Liver (tissue), 9 donors: Measurements from ENCODE around the gene SLC26A1. TPM values are rescaled to one million over a fixed set of nuclear protein-coding genes. Genes with fewer than 3 reads are reported as not detected.

Source experiments
- DNase-seq: peaks from one replicate; pipeline ENCODE4 v3.0.0-alpha.2; 2017; ENCODE audit warnings: low spot score
- H3K27ac ChIP-seq, 2 donors: one replicate each; pipeline ENCODE4 v1.7.0; 2013; ENCODE audit warnings: inconsistent platforms in 2 of 2, low read length in 2 of 2, control low read depth in 1 of 2, low read depth in 1 of 2, mild to moderate bottlenecking in 1 of 2
- H3K27me3 ChIP-seq, 4 donors: one replicate each; pipeline versions ENCODE4 v1.6.1 to v1.7.0; 2013; ENCODE audit warnings: low read length in 3 of 4, inconsistent platforms in 1 of 4, mild to moderate bottlenecking in 1 of 4, moderate library complexity in 1 of 4; ENCODE audit not compliant: control insufficient read depth in 4 of 4, insufficient read depth in 4 of 4
- H3K36me3 ChIP-seq, 4 donors: one replicate each; pipeline versions ENCODE4 v1.6.1 to v1.7.0; 2013; ENCODE audit warnings: low read length in 3 of 4, mild to moderate bottlenecking in 3 of 4, low read depth in 1 of 4, moderate library complexity in 1 of 4; ENCODE audit not compliant: control insufficient read depth in 4 of 4, insufficient read depth in 3 of 4
- H3K4me1 ChIP-seq, 4 donors: one replicate each; pipeline versions ENCODE4 v1.6.1 to v1.7.0; 2013; ENCODE audit warnings: low read length in 3 of 4, mild to moderate bottlenecking in 3 of 4, moderate library complexity in 1 of 4; ENCODE audit not compliant: control insufficient read depth in 4 of 4, insufficient read depth in 4 of 4
- H3K4me3 ChIP-seq, 3 donors: one replicate each; pipeline versions ENCODE4 v1.6.1 to v1.7.0; 2013; ENCODE audit warnings: low read length in 3 of 3, control low read depth in 1 of 3, low read depth in 1 of 3, mild to moderate bottlenecking in 1 of 3
- H3K9ac ChIP-seq, 2 donors: one replicate each; pipeline ENCODE4 v1.7.0; 2013; ENCODE audit warnings: low read length in 2 of 2, mild to moderate bottlenecking in 2 of 2, moderate library complexity in 2 of 2, control low read depth in 1 of 2, low read depth in 1 of 2
- H3K9me3 ChIP-seq, 4 donors: one replicate each; pipeline versions ENCODE4 v1.6.1 to v1.7.0; 2013; ENCODE audit warnings: low read length in 3 of 4; ENCODE audit not compliant: control insufficient read depth in 4 of 4
- EGR1 ChIP-seq, 2 donors: IDR thresholded peaks; 2 replicates each; pipeline ENCODE4 v1.6.1; 2016 to 2018; ENCODE audit warnings: antibody characterized with exemption in 2 of 2, low read depth in 2 of 2
- FOXA2 ChIP-seq: IDR thresholded peaks from 2 replicates; pipeline ENCODE4 v1.6.1; 2016; ENCODE audit warnings: antibody characterized with exemption
- GABPA ChIP-seq, 2 donors: IDR thresholded peaks in 1 of 2; conservative IDR thresholded peaks in 1 of 2; 2 replicates each; pipeline ENCODE4 v1.6.1; 2016; ENCODE audit warnings: antibody characterized with exemption in 2 of 2, mild to moderate bottlenecking in 1 of 2, moderate library complexity in 1 of 2
- HNF4A ChIP-seq, 2 donors: conservative IDR thresholded peaks; 2 replicates each; pipeline ENCODE4 v1.6.1; 2016; ENCODE audit warnings: antibody characterized with exemption in 2 of 2, mild to moderate bottlenecking in 2 of 2
- HNF4G ChIP-seq: IDR thresholded peaks from 2 replicates; pipeline ENCODE4 v1.6.1; 2016; ENCODE audit warnings: antibody characterized with exemption
- JUND ChIP-seq, 2 donors: IDR thresholded peaks; 2 replicates each; pipeline ENCODE4 v1.6.1; 2016; ENCODE audit warnings: antibody characterized with exemption in 2 of 2
- NR2F2 ChIP-seq: IDR thresholded peaks from 2 replicates; pipeline ENCODE4 v1.6.1; 2016; ENCODE audit warnings: antibody characterized with exemption
- RXRA ChIP-seq, 2 donors: IDR thresholded peaks; 2 replicates each; pipeline ENCODE4 v1.6.1; 2017 to 2018; ENCODE audit warnings: antibody characterized with exemption in 2 of 2, mild to moderate bottlenecking in 1 of 2
- SP1 ChIP-seq: IDR thresholded peaks from 2 replicates; pipeline ENCODE4 v1.6.1; 2018; ENCODE audit warnings: antibody characterized with exemption, mild to moderate bottlenecking
- YY1 ChIP-seq: IDR thresholded peaks from 2 replicates; pipeline ENCODE4 v1.6.1; 2016; ENCODE audit warnings: antibody characterized with exemption, mild to moderate bottlenecking
- WGBS: extraction: QIAGEN DNeasy Blood & Tissue Kit; methylation state at CpG from one replicate; pipeline ENCODE4 v1.1.7; 2013; 5-methylcytosine and 5-hydroxymethylcytosine counted together
- polyA plus RNA-seq, 2 donors: library from polyadenylated mRNA; stranded (reverse) in 1 of 2; unstranded in 1 of 2; fragments of 200-250 nt in 1 of 2; fragments of >200 nt in 1 of 2; fragmentation: Nextera tagmentation in 1 of 2; extraction: Ambion mirVana in 1 of 2; gene quantifications; one replicate each; pipeline versions ENCODE4 v1.2.1 to v1.2.3, GENCODE V29; 2013 to 2015
- total RNA-seq, 2 donors: library from RNA; depleted of rRNA; stranded (reverse); fragments of >200 nt; gene quantifications; one replicate each; pipeline ENCODE4 v1.2.3, GENCODE V29; 2014
- TF ChIP-seq, protein P1 (sequence below): IDR thresholded peaks from 2 replicates; pipeline ENCODE4 v1.6.1; 2016; ENCODE audit warnings: antibody characterized with exemption
- TF ChIP-seq, protein P2 (sequence below): IDR thresholded peaks from 2 replicates; pipeline ENCODE4 v1.6.1; 2016; ENCODE audit warnings: antibody characterized with exemption
- TF ChIP-seq, protein P3 (sequence below): fragments of 150-350 bp; IDR thresholded peaks from 2 replicates; pipeline ENCODE4 v1.5.1; 2017; ENCODE audit warnings: improper control_type of control experiment, low read depth, low read length; ENCODE audit not compliant: missing input control
- TF ChIP-seq, protein P4 (sequence below): IDR thresholded peaks from 2 replicates; pipeline ENCODE4 v1.6.1; 2016; ENCODE audit warnings: antibody characterized with exemption, mild to moderate bottlenecking
- donor health status: healthy.
- donor health status: healthy.
- donor health status: healthy.
- donor health status: healthy.
- donor health status: healthy.

Gene SLC26A1
- total and polyA plus RNA-seq, 4 donors: 5.1 to 41.0 (median 26.3) TPM

DNA sequence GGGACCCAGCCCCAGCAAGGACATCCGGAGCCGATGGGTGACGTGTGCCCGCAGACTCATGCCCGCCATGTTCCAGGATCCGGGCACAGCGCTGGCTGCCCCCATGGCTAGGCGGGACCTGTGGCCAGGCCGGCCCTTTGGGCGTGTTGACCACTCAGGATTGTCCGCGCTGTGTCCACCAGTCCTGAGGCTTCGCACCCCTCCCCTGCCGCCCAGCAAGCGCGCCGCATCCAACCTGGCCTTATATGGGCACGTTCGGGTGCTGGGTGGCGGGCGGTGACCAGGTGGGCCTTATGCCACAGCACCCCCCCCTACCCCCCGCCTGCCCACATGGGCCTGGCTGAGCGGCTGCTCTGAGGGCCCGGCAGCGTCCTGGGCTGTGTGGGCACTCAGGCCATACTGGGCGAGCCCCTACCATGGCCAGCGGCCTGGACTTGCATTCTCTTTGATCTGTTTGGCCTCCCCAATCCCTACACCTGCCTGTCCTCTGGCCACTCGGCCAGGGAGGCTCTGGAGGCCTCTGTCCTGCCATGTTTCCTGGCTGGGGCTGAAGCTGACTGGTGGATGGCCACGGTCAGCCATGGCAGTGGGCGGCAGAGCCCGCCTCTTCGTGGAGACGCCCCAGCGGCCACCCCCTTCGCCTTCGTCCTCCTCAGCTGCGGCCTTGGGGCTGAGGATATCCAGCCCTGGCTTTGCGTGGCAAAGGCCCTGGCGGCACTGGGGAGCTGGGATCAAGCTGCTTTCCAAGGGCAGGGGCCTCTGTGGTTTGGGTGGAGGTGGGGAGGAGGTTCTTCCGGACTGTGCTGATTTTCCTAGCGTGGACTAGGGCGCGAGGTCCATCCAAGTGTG is 20.2 kb upstream of the SLC26A1 start:
- DNase-seq: no peak
- no peak overlapping the region for H3K27ac ChIP-seq

DNA sequence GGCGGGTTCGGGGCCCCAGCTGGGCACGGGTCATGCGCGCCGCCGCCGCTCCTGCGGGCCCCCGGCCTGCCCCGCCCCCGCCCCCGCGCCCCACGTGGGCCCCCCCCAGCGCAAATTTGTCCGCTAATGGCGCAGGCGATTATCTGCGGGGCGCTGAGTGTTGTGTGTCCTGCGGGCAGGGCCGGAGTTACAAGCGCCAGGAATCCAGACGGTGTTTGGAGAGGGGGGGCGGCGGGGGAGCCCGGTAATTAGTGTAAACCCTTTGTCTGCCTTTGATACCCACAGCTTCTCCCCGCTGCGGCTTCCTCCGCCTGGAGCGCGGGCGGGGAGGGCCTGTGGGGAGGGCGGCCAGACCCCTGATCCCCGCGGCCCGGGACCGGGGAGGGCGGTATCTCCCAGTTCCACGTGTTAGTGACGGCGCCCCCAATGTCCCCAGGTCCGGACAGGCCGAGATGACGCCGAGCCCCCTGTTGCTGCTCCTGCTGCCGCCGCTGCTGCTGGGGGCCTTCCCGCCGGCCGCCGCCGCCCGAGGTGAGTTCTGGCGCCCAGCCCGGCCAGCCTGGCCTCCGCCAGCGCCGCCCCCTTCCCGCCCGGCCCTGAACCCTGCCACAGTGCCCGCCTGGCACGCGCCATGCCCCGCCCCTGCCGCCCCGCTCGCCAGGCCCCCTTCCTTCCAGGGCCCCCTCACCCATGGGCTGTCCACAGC is 19.0 kb upstream of the SLC26A1 start:
- H3K4me3 ChIP-seq: peak overlapping the region; percentile 41 to 94 (median 71)
- no peak for TF ChIP-seq RXRA (IDR thresholded peaks at IDR 0.05)
- no peak for TF ChIP-seq JUND (IDR thresholded peaks at IDR 0.05)
- TF ChIP-seq, protein P1, sequence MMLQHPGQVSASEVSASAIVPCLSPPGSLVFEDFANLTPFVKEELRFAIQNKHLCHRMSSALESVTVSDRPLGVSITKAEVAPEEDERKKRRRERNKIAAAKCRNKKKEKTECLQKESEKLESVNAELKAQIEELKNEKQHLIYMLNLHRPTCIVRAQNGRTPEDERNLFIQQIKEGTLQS: no peak
- peak; percentile 33 for TF ChIP-seq YY1
- under 1% methylated on average over 69 of the region's 69 CpGs for WGBS
- H3K9ac ChIP-seq: no peak overlapping the region
- peaks cover 22 to 35% (median 31%) of the 10 kb centered on the region in 4 donors for H3K4me1 ChIP-seq
- H3K27ac ChIP-seq: peak overlapping the region; percentile 41 to 61
- peaks cover 0 to 7% (median 0%) of the 10 kb centered on the region in 4 donors for H3K36me3 ChIP-seq
- DNase-seq: no peak
- no peaks in the 10 kb centered on the region for H3K9me3 ChIP-seq
- no peaks in the 10 kb centered on the region for H3K27me3 ChIP-seq

More for the DNA sequence above, 20.2 kb upstream of the SLC26A1 start:
- 97% methylated on average over 43 of the region's 43 CpGs for WGBS
- no peak overlapping the region for H3K9ac ChIP-seq
- H3K4me3 ChIP-seq: no peak overlapping the region
- TF ChIP-seq HNF4A (conservative IDR thresholded peaks at IDR 0.05) (no peak), HNF4G (no peak), JUND (IDR thresholded peaks at IDR 0.05) (no peak), GABPA (IDR thresholded peaks at IDR 0.05 in 1 of 2, conservative IDR thresholded peaks at IDR 0.05 in 1 of 2) (no peak), SP1 (no peak), NR2F2 (no peak), RXRA (IDR thresholded peaks at IDR 0.05) (no peak), FOXA2 (no peak), YY1 (no peak), EGR1 (IDR thresholded peaks at IDR 0.05; ENCODE audit: low read depth in 2 of 2) (no peak)
- TF ChIP-seq, protein P2, sequence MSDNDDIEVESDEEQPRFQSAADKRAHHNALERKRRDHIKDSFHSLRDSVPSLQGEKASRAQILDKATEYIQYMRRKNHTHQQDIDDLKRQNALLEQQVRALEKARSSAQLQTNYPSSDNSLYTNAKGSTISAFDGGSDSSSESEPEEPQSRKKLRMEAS: no peak
- TF ChIP-seq, protein P3, sequence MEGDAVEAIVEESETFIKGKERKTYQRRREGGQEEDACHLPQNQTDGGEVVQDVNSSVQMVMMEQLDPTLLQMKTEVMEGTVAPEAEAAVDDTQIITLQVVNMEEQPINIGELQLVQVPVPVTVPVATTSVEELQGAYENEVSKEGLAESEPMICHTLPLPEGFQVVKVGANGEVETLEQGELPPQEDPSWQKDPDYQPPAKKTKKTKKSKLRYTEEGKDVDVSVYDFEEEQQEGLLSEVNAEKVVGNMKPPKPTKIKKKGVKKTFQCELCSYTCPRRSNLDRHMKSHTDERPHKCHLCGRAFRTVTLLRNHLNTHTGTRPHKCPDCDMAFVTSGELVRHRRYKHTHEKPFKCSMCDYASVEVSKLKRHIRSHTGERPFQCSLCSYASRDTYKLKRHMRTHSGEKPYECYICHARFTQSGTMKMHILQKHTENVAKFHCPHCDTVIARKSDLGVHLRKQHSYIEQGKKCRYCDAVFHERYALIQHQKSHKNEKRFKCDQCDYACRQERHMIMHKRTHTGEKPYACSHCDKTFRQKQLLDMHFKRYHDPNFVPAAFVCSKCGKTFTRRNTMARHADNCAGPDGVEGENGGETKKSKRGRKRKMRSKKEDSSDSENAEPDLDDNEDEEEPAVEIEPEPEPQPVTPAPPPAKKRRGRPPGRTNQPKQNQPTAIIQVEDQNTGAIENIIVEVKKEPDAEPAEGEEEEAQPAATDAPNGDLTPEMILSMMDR: no peak
- TF ChIP-seq, protein P4, sequence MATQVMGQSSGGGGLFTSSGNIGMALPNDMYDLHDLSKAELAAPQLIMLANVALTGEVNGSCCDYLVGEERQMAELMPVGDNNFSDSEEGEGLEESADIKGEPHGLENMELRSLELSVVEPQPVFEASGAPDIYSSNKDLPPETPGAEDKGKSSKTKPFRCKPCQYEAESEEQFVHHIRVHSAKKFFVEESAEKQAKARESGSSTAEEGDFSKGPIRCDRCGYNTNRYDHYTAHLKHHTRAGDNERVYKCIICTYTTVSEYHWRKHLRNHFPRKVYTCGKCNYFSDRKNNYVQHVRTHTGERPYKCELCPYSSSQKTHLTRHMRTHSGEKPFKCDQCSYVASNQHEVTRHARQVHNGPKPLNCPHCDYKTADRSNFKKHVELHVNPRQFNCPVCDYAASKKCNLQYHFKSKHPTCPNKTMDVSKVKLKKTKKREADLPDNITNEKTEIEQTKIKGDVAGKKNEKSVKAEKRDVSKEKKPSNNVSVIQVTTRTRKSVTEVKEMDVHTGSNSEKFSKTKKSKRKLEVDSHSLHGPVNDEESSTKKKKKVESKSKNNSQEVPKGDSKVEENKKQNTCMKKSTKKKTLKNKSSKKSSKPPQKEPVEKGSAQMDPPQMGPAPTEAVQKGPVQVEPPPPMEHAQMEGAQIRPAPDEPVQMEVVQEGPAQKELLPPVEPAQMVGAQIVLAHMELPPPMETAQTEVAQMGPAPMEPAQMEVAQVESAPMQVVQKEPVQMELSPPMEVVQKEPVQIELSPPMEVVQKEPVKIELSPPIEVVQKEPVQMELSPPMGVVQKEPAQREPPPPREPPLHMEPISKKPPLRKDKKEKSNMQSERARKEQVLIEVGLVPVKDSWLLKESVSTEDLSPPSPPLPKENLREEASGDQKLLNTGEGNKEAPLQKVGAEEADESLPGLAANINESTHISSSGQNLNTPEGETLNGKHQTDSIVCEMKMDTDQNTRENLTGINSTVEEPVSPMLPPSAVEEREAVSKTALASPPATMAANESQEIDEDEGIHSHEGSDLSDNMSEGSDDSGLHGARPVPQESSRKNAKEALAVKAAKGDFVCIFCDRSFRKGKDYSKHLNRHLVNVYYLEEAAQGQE: no peak
- H3K27me3 ChIP-seq: no peaks in the 10 kb centered on the region
- H3K4me1 ChIP-seq: peaks cover 22 to 35% (median 31%) of the 10 kb centered on the region in 4 donors
- H3K9me3 ChIP-seq: no peaks in the 10 kb centered on the region
- peaks cover 0 to 7% (median 0%) of the 10 kb centered on the region in 4 donors for H3K36me3 ChIP-seq
